Measurements from ENCODE around the gene CEP70. TPM values are rescaled to one million over a fixed set of nuclear protein-coding genes. Genes with fewer than 3 reads are reported as not detected.

Gene CEP70
- total RNA-seq, 1 experiment from 2014 or later = 25.6 TPM

GRCh38 chr3:138640537-138640936 lies 46.5 kb upstream of the CEP70 start:
- H3K27me3 ChIP-seq (replicated peaks; ENCODE audit: insufficient read depth, low read depth, low read length, poor library complexity) = no peaks in the 10 kb centered on the region
- POLR2A ChIA-PET (ENCODE audit: low non-redundant PET) = no interaction called here
- no peak for DNase-seq (ENCODE audit: low spot score)
- no peak overlapping the region for H3K27ac ChIP-seq (ENCODE audit: low read depth, low read length, poor library complexity, severe bottlenecking)
- BruUV-seq (replicated peaks) = no TSS peak
- intact Hi-C loops (cut with micrococcal nuclease; ENCODE audit: unreplicated experiment) = no loop called here
- H3K36me3 ChIP-seq (ENCODE audit: insufficient read depth, low read length, poor library complexity, severe bottlenecking) = no peaks in the 10 kb centered on the region
- no peak overlapping the region for H3K4me3 ChIP-seq (ENCODE audit: low read depth, low read length, poor library complexity, severe bottlenecking)
- TF ChIP-seq CTCF (conservative IDR thresholded peaks at IDR 0.05; ENCODE audit: low read depth, low read length) (no peak), EZH2 (IDR thresholded peaks at IDR 0.05; ENCODE audit: borderline replicate concordance, low read depth, low read length, poor library complexity, severe bottlenecking) (no peak)
- CTCF ChIA-PET = no interaction called here
- H3K4me1 ChIP-seq (ENCODE audit: insufficient read depth, low read length, poor library complexity, severe bottlenecking) = no peaks in the 10 kb centered on the region
- H3K9me3 ChIP-seq (ENCODE audit: low read depth, low read length, poor library complexity, severe bottlenecking) = peaks cover 16% of the 10 kb centered on the region

- no peak for DNase-seq (ENCODE audit: low spot score)
- Histone ChIP-seq H3K4me3 (ENCODE audit: low read depth, low read length, poor library complexity, severe bottlenecking) (no peak overlapping the region), H3K9me3 (ENCODE audit: low read depth, low read length, poor library complexity, severe bottlenecking) (peaks cover 12% of the 10 kb centered on the region), H3K4me1 (ENCODE audit: insufficient read depth, low read length, poor library complexity, severe bottlenecking) (no peaks in the 10 kb centered on the region), H3K27ac (ENCODE audit: low read depth, low read length, poor library complexity, severe bottlenecking) (no peak overlapping the region), H3K36me3 (ENCODE audit: insufficient read depth, low read length, poor library complexity, severe bottlenecking) (no peaks in the 10 kb centered on the region), H3K27me3 (replicated peaks; ENCODE audit: insufficient read depth, low read depth, low read length, poor library complexity) (no peaks in the 10 kb centered on the region)
- ChIA-PET POLR2A (ENCODE audit: low non-redundant PET) (interaction anchor here (0.6 kb wide), 1 partner anchor 1970 kb away, joined by 3 read pairs; no protein-coding TSS in a partner anchor), CTCF (no interaction called here)
- intact Hi-C loops (cut with micrococcal nuclease; ENCODE audit: unreplicated experiment) = no loop called here
- BruUV-seq (replicated peaks) = no TSS peak
- TF ChIP-seq EZH2 (IDR thresholded peaks at IDR 0.05; ENCODE audit: borderline replicate concordance, low read depth, low read length, poor library complexity, severe bottlenecking) (no peak), CTCF (conservative IDR thresholded peaks at IDR 0.05; ENCODE audit: low read depth, low read length) (no peak)
These were observed 44.6 kb upstream of the CEP70 start for GRCh38 chr3:138638641-138639040.

- no TSS peak for BruUV-seq (replicated peaks)
- H3K4me1 ChIP-seq (ENCODE audit: insufficient read depth, low read length, poor library complexity, severe bottlenecking) = no peaks in the 10 kb centered on the region
- DNase-seq (ENCODE audit: low spot score) = no peak
- no peaks in the 10 kb centered on the region for H3K27me3 ChIP-seq (replicated peaks; ENCODE audit: insufficient read depth, low read depth, low read length, poor library complexity)
- intact Hi-C loops (cut with micrococcal nuclease; ENCODE audit: unreplicated experiment) = no loop called here
- CTCF ChIA-PET = no interaction called here
- H3K36me3 ChIP-seq (ENCODE audit: insufficient read depth, low read length, poor library complexity, severe bottlenecking) = no peaks in the 10 kb centered on the region
- no peak overlapping the region for H3K4me3 ChIP-seq (ENCODE audit: low read depth, low read length, poor library complexity, severe bottlenecking)
- no peaks in the 10 kb centered on the region for H3K9me3 ChIP-seq (ENCODE audit: low read depth, low read length, poor library complexity, severe bottlenecking)
- TF ChIP-seq EZH2 (IDR thresholded peaks at IDR 0.05; ENCODE audit: borderline replicate concordance, low read depth, low read length, poor library complexity, severe bottlenecking) = no peak
- TF ChIP-seq CTCF (conservative IDR thresholded peaks at IDR 0.05; ENCODE audit: low read depth, low read length) = no peak
- POLR2A ChIA-PET (ENCODE audit: low non-redundant PET) = interaction anchor here (0.6 kb wide), 1 partner anchor 115 kb away, joined by 3 read pairs; no protein-coding TSS in a partner anchor
- H3K27ac ChIP-seq (ENCODE audit: low read depth, low read length, poor library complexity, severe bottlenecking) = no peak overlapping the region
These were observed 35.5 kb upstream of the CEP70 start for GRCh38 chr3:138629526-138629925.
